ENCODE results near the gene GNG8. TPM values are rescaled to one million over a fixed set of nuclear protein-coding genes. Genes with fewer than 3 reads are reported as not detected.
A peak's percentile ranks its signal among the peaks of the same experiment; 100 is the strongest.

Gene GNG8
- total and polyA plus RNA-seq, 10 of the 15 experiments (the other 5 are each of a cell fraction or from before 2014, with no cell fraction given), result 1.2 to 6.6 (median 2.7) TPM; not detected in 6

DNA sequence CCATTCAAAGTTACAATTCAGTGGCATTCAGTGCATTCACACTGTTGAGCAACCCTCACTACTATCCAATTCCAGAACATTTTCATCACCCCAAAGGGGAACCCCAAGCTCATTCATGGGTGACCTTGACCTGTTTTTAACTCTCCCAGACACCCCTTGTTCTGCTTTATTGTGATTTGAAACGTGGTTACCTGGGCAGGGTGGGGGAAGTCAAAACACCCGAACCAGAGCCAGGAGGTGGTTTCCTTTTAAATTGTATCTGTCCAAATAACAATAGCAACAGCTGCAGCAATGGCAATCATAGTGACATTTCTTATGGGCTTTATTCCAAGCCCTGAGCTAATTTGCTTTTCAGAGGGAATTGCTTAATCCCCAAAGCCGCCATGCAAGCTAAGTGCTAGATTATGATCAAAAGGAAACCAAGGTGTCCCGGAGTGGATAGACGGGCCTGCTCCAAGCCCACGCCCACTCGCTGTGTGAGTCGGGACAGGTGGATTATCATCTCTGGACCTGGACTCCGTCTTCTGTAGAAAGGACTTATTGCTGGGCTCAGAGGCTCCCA, 17.3 kb downstream of the GNG8 start (continued):
- TF ChIP-seq SIN3A (IDR thresholded peaks at IDR 0.05; ENCODE audit: low read depth, low read length) (0 out of 2 replicates have a peak, but pooled peaks have one; percentile 41), HDAC6 (IDR thresholded peaks at IDR 0.05; ENCODE audit: unreplicated experiment) (no peak), NBN (IDR thresholded peaks at IDR 0.05) (peak; percentile 42; the same call in 1 of the 2 replicates), NFXL1 (IDR thresholded peaks at IDR 0.05; ENCODE audit: borderline replicate concordance) (no peak), BCL11A (IDR thresholded peaks at IDR 0.05; ENCODE audit: low read depth, low read length) (0 out of 2 replicates have a peak, but pooled peaks have one; percentile 28), MTA3 (IDR thresholded peaks at IDR 0.05; ENCODE audit: borderline replicate concordance, low read length) (peak; percentile 56; the same call in 1 of the 2 replicates), IKZF1 (conservative IDR thresholded peaks at IDR 0.05) (peak; percentile 70), ESRRA (IDR thresholded peaks at IDR 0.05; ENCODE audit: low read length) (peak; percentile 88), POLR2AphosphoS2 (IDR thresholded peaks at IDR 0.05; ENCODE audit: low read depth, low read length) (no peak), NR2F1 (conservative IDR thresholded peaks at IDR 0.05) (peak; percentile 66), PAX5 (IDR thresholded peaks at IDR 0.05; ENCODE audit: borderline replicate concordance, low read depth, low read length) (peak; percentile 86; the same call in 1 of the 2 replicates), TAF1 (IDR thresholded peaks at IDR 0.05; ENCODE audit: borderline replicate concordance, low read depth, low read length) (no peak), CREB1 (IDR thresholded peaks at IDR 0.05; ENCODE audit: low read depth) (peak; percentile 46; the same call in 1 of the 2 replicates), MEF2A (IDR thresholded peaks at IDR 0.05; ENCODE audit: insufficient read depth, low read depth, low read length) (0 out of 2 replicates have a peak, but pooled peaks have one; percentile 27), EZH2 (IDR thresholded peaks at IDR 0.05; ENCODE audit: borderline replicate concordance, control insufficient read depth, low read depth, low read length) (no peak), SP1 (IDR thresholded peaks at IDR 0.05; ENCODE audit: low read depth, low read length) (peak; percentile 36), EGR1 (IDR thresholded peaks at IDR 0.05; ENCODE audit: borderline replicate concordance in 1 of 2, low read depth in 2 of 2, low read length in 2 of 2) (no peak)
- TF ChIP-seq, protein P1, sequence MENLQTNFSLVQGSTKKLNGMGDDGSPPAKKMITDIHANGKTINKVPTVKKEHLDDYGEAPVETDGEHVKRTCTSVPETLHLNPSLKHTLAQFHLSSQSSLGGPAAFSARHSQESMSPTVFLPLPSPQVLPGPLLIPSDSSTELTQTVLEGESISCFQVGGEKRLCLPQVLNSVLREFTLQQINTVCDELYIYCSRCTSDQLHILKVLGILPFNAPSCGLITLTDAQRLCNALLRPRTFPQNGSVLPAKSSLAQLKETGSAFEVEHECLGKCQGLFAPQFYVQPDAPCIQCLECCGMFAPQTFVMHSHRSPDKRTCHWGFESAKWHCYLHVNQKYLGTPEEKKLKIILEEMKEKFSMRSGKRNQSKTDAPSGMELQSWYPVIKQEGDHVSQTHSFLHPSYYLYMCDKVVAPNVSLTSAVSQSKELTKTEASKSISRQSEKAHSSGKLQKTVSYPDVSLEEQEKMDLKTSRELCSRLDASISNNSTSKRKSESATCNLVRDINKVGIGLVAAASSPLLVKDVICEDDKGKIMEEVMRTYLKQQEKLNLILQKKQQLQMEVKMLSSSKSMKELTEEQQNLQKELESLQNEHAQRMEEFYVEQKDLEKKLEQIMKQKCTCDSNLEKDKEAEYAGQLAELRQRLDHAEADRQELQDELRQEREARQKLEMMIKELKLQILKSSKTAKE (IDR thresholded peaks at IDR 0.05; ENCODE audit: low read depth, poor library complexity, severe bottlenecking), result peak; percentile 75
- TF ChIP-seq, protein P2, sequence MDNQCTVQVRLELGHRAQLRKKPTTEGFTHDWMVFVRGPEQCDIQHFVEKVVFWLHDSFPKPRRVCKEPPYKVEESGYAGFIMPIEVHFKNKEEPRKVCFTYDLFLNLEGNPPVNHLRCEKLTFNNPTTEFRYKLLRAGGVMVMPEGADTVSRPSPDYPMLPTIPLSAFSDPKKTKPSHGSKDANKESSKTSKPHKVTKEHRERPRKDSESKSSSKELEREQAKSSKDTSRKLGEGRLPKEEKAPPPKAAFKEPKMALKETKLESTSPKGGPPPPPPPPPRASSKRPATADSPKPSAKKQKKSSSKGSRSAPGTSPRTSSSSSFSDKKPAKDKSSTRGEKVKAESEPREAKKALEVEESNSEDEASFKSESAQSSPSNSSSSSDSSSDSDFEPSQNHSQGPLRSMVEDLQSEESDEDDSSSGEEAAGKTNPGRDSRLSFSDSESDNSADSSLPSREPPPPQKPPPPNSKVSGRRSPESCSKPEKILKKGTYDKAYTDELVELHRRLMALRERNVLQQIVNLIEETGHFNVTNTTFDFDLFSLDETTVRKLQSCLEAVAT (IDR thresholded peaks at IDR 0.05), result peak; percentile 74
- TF ChIP-seq, protein P3, sequence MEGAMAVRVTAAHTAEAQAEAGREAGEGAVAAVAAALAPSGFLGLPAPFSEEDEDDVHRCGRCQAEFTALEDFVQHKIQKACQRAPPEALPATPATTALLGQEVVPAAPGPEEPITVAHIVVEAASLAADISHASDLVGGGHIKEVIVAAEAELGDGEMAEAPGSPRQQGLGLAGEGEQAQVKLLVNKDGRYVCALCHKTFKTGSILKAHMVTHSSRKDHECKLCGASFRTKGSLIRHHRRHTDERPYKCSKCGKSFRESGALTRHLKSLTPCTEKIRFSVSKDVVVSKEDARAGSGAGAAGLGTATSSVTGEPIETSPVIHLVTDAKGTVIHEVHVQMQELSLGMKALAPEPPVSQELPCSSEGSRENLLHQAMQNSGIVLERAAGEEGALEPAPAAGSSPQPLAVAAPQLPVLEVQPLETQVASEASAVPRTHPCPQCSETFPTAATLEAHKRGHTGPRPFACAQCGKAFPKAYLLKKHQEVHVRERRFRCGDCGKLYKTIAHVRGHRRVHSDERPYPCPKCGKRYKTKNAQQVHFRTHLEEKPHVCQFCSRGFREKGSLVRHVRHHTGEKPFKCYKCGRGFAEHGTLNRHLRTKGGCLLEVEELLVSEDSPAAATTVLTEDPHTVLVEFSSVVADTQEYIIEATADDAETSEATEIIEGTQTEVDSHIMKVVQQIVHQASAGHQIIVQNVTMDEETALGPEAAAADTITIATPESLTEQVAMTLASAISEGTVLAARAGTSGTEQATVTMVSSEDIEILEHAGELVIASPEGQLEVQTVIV (IDR thresholded peaks at IDR 0.05; ENCODE audit: borderline replicate concordance, partially characterized antibody), result no peak
- TF ChIP-seq, protein P4, sequence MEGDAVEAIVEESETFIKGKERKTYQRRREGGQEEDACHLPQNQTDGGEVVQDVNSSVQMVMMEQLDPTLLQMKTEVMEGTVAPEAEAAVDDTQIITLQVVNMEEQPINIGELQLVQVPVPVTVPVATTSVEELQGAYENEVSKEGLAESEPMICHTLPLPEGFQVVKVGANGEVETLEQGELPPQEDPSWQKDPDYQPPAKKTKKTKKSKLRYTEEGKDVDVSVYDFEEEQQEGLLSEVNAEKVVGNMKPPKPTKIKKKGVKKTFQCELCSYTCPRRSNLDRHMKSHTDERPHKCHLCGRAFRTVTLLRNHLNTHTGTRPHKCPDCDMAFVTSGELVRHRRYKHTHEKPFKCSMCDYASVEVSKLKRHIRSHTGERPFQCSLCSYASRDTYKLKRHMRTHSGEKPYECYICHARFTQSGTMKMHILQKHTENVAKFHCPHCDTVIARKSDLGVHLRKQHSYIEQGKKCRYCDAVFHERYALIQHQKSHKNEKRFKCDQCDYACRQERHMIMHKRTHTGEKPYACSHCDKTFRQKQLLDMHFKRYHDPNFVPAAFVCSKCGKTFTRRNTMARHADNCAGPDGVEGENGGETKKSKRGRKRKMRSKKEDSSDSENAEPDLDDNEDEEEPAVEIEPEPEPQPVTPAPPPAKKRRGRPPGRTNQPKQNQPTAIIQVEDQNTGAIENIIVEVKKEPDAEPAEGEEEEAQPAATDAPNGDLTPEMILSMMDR (IDR thresholded peaks at IDR 0.05 in 2 of 3, conservative IDR thresholded peaks at IDR 0.05 in 1 of 3; ENCODE audit: control insufficient read depth in 2 of 3, extremely low read depth in 1 of 3, insufficient read depth in 1 of 3, low read depth in 3 of 3, low read length in 3 of 3), result no peak
